OCI-LY3 (cell line): Measurements from ENCODE around the gene CTBP2.

ENCODE experiments used
- EZH2phosphoT487 ChIP-seq: fragments of 200-600 bp; shearing (Covaris generic); IDR thresholded peaks from 2 replicates; pipeline ENCODE4 v1.6.1; 2018; ENCODE audit warnings: antibody characterized with exemption, mixed run types, low read depth
- TF ChIP-seq, protein P1 (sequence below): fragments of 200-600, 300-600 bp; sonication (generic); IDR thresholded peaks from 2 replicates; pipeline ENCODE4 v1.5.1; 2014; ENCODE audit warnings: antibody characterized with exemption, low read length, low read depth

- TF ChIP-seq, protein P1, sequence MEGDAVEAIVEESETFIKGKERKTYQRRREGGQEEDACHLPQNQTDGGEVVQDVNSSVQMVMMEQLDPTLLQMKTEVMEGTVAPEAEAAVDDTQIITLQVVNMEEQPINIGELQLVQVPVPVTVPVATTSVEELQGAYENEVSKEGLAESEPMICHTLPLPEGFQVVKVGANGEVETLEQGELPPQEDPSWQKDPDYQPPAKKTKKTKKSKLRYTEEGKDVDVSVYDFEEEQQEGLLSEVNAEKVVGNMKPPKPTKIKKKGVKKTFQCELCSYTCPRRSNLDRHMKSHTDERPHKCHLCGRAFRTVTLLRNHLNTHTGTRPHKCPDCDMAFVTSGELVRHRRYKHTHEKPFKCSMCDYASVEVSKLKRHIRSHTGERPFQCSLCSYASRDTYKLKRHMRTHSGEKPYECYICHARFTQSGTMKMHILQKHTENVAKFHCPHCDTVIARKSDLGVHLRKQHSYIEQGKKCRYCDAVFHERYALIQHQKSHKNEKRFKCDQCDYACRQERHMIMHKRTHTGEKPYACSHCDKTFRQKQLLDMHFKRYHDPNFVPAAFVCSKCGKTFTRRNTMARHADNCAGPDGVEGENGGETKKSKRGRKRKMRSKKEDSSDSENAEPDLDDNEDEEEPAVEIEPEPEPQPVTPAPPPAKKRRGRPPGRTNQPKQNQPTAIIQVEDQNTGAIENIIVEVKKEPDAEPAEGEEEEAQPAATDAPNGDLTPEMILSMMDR: no peak
- no peak for TF ChIP-seq EZH2phosphoT487
Measured at GRCh38 chr10:125165584-125166573, 5.5 kb upstream of the CTBP2 start.
